ENCODE results near the gene PDILT.

Gene PDILT

GRCh38 chr16:20401475-20402016 is 3.0 kb downstream of the PDILT start:
- FAIRE-seq = no peak

- no peak for FAIRE-seq
Measured at GRCh38 chr16:20401066-20401465, 3.5 kb downstream of the PDILT start.

GRCh38 chr16:20399185-20399584 is 5.4 kb downstream of the PDILT start:
- no peak for FAIRE-seq

- FAIRE-seq = no peak
Measured at GRCh38 chr16:20398603-20399002, 5.9 kb downstream of the PDILT start.

- no peak for FAIRE-seq
Measured at GRCh38 chr16:20397468-20398074, 7.0 kb downstream of the PDILT start.

DNA sequence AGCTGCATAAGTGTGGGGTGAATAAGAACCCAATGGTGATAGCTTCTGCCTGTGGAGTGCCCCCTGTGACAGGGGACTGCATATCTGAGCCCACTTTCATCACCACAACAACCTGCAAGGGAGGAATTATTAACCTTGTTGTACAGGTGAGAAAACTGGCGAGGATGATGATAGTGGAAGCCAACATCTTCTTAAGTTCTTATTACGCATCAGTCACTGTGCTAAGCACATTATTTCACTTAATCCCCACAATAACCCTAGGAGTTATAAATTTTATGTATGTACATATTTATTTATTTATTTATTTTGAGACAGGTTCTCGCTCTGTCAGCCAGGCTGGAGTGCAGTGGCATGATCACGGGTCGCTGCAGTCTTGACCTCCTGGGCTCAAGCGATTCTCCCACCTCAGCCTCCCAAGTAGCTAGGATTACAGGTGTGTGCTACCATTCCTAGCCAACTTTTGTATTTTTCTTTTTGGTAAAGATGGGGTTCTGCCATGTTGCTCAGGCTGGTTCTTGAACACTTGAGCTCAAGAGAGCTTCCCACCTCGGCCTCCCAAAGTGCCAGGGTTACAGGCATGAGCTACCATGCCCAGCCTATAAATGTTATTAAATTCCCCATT is 7.6 kb downstream of the PDILT start:
- FAIRE-seq = no peak

- no peak for FAIRE-seq
Measured at GRCh38 chr16:20395946-20396345, 8.6 kb downstream of the PDILT start.

- FAIRE-seq = no peak
Measured at GRCh38 chr16:20393801-20394577, 10.5 kb downstream of the PDILT start.

DNA sequence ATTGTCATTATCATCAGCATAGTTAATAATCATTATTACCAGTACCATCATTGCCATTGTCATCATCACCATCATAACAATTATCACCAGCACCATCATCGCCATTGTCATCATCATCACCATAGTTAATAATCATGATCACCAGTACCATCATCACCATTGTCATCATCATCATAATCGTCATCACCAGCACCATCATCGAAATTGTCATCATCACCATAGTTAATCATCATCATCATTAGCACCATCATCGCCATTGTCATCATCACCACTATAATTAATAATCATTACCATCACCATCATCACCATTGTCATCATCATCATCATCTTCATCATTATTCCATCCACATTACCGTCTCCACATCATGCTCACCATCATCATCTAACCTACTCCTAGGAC is 13.5 kb downstream of the PDILT start:
- no peak for FAIRE-seq

DNA sequence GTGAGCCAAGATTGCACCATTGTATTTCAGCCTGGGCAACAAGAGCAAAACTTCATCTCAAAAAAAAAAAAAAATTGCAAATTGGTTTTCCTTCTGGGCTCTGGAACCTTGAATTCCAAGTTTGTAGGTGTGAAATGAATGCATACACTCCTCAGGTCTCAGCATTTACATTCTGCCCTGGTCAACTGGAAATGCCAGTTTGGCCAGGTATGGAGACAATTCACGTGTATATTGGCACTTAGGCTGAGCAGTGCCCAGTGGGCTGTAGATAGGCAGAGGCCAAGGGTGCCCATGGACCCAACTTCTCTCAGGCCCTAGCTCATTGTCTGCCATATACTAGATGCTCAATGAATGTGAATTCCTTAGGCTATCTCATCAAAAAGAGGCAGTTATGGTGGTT is 15.7 kb downstream of the PDILT start:
- no peak for FAIRE-seq

DNA sequence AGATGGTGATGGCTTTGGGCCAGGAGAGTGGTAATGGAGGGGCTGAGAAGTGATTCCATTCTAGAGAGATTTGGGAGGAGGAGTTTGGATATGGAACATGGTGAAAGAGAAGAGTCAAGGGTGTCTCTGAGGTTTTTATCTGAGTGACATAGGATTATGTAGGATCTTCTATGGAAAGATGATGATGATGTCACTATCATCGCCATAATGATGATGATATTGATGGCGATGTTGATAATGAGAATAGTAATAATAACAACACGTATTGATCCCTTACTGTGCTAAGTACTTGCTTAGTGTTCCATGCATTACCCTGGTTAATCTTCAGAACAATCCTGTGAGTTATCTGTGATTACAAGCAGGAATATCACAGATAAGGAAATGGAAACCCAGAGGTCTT is 16.6 kb downstream of the PDILT start:
- no peak for FAIRE-seq

- FAIRE-seq = no peak
Measured at GRCh38 chr16:20385844-20386832, 18.4 kb downstream of the PDILT start.

DNA sequence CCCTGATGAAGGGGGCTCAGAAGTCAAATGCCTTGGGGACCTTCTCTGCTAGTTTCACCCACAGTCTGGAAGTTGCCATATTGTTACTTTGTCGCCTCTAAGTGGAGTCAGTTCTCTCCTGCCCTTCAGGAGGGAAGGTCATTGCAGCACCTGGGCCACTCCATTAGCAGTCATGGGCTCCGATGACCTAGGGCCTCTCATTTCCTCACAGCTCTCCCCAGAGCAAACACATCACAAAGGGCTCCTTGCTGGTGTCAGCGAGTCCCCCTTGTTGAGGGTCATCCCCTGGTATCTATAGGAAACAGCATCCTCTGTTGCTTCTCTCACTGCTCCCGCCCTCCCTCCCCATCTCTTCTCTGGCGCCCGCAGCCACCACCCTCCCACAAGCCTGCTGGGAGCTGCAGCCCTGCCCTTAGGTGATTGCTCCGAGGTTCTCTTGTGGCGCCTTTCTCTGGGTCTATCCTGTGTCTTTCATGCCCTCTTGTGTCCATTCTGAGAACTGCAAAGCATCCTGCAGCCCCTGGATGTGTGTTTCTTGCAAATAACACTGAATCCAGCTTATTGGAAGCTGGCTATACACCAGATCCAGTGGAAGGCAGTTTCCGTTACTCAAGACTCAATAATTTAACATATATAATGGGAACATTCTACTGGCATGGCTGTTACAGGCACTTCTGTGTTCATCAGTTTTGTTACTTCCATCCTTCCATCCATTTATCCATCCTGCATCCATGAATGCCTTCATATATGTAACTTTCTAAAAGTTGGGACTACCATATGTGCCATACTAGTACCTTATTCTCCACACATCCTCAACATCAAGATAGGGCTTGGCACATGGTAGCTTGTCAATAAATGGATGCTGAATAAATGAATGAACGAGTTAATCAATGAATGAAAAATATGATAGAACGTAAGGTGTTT is 21.2 kb downstream of the PDILT start:
- FAIRE-seq = no peak

DNA sequence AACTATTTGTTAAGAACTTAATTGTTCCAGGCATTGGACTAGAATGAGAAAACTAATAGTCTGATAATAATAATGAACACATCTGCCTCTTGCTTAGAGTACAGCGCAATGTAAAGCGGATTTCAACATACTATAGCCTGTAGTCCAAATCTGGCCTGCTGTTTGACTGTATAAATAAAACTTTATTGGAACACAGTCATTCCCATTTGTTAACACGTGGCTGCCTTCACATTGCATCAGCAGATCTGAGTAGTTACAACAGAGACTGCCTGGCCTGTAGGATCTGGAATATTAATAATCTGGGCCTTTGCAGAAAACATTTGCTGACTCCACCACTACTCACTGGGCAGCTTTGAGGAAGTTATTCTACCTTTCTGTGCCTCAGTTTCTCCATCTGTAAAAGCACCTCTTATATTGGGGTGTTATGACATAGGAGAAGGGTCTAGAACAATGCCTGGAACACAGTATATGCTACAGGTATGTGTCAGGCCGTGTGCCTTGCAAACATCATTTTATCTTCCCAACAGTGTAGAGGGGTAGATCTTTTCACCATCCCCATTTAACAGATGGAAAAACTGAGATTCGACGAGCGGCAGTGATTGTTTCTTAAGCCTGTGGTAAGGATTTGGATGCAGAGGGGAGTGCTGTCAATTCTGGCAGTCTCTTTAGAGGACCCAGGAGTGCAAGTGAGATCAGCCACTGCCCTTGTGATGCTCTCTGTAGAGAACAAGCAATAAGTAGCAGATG is 22.2 kb downstream of the PDILT start:
- FAIRE-seq = no peak

- no peak for FAIRE-seq
Measured at GRCh38 chr16:20380782-20381181, 23.8 kb downstream of the PDILT start.

DNA sequence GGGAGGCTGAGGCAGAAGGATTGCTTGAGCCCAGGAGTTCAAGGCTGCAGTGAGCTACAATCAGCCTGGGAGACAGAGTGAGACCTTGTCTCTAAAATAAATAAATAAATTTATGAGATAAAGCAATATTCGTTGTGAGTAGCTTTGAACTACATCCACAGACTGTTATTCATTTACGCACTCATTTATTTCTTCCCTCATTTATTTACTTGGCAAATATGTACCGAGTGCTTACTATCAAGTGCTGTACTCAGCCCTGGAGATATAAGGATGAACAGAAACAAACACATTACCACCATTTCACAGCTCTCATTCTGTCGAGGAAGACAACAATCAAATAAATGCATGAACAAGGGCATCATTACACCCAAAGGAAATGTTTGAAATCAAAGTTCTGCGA is 27.4 kb downstream of the PDILT start:
- no peak for FAIRE-seq

DNA sequence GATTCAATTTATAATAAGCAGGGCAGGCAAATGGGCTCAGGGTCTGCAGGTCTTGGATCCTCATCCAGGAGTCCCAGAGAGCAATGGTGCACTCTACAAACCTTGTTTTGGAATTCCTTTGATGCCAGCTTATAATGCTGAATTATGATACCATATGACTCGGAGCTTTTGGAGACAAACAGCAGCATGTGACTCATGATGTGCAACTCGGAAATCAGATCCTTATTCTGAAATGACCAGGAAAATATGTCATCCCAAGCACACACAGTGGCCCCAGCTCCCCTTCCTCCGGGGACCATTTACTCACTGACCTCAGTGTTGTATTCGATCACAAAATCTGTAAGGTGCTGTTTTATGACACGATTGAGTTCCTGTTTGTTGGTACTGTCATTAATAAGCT is 31.8 kb downstream of the PDILT start:
- no peak for FAIRE-seq

- FAIRE-seq = no peak
Measured at GRCh38 chr16:20369452-20370054, 35.0 kb downstream of the PDILT start.

- FAIRE-seq = no peak
Measured at GRCh38 chr16:20364051-20364450, 40.5 kb downstream of the PDILT start.

DNA sequence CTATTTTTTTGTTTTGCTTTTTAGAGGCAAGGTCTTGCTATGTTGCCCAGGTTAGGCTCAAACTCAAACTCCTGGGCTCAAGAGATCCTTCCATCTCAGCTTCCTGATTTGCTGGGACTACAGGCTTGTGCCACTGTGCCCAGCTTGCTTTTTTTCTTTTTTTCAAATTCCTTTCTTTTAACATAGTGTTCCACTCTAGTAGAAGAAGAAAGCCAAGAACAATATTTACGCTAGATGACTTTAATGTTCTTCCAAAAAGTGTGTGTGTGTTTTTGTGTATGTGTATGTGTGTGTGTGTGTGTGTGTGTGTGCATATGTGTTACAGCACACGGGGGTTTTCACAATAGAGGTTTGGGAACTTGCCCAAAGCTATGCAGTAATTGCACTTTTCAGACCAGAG is 41.3 kb downstream of the PDILT start:
- no peak for FAIRE-seq

All from colon (tissue), 2 donors.